ENCODE results near the gene CBX7. TPM values are rescaled to one million over a fixed set of nuclear protein-coding genes. Genes with fewer than 3 reads are reported as not detected.

Gene CBX7
- total and polyA plus RNA-seq, 2 donors (not counting 1 experiment from before 2014, with no cell fraction given): 2.8 to 14.7 TPM

DNA sequence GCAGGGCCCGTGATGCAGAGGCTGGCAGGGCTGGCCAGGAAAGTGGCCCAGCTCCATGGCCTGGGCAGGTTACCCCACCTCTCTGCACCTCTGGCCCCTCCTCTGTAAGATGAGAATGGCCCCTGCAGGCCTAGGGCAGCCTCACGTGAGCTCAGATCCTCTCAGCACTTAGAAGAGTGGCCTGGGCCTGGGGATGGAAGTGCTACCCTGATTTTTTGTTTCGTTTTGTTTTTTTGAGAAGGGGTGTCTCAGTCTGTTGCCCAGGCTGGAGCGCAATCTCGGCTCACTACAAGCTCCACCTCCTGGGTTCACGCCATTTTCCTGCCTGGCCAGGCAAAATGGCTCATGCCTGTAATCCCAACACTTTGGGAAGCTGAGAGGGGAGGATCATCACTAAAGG lies 54.5 kb downstream of the CBX7 start:
- no peak overlapping the region for H3K4me3 ChIP-seq (replicated peaks in 1 of 4; ENCODE audit: control extremely low read depth in 1 of 4, insufficient read depth in 1 of 4, low read depth in 3 of 4, low read length in 4 of 4)
- no peak for DNase-seq (ENCODE audit: low read depth in 2 of 2)
- H3K4me2 ChIP-seq (ENCODE audit: extremely low read depth, insufficient read depth, low read length): no peak overlapping the region
- H3K27me3 ChIP-seq (ENCODE audit: control insufficient read depth, insufficient read depth, low read length): peaks cover 3% of the 10 kb centered on the region
- no peaks in the 10 kb centered on the region for H3K79me2 ChIP-seq (ENCODE audit: control insufficient read depth, insufficient read depth, low read length)
- no peaks in the 10 kb centered on the region for H3K4me1 ChIP-seq (ENCODE audit: control insufficient read depth, extremely low read depth, insufficient read depth, low read length)
- H3K36me3 ChIP-seq (ENCODE audit: control insufficient read depth, insufficient read depth, low read length): no peaks in the 10 kb centered on the region
- TF ChIP-seq, protein P1, sequence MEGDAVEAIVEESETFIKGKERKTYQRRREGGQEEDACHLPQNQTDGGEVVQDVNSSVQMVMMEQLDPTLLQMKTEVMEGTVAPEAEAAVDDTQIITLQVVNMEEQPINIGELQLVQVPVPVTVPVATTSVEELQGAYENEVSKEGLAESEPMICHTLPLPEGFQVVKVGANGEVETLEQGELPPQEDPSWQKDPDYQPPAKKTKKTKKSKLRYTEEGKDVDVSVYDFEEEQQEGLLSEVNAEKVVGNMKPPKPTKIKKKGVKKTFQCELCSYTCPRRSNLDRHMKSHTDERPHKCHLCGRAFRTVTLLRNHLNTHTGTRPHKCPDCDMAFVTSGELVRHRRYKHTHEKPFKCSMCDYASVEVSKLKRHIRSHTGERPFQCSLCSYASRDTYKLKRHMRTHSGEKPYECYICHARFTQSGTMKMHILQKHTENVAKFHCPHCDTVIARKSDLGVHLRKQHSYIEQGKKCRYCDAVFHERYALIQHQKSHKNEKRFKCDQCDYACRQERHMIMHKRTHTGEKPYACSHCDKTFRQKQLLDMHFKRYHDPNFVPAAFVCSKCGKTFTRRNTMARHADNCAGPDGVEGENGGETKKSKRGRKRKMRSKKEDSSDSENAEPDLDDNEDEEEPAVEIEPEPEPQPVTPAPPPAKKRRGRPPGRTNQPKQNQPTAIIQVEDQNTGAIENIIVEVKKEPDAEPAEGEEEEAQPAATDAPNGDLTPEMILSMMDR (conservative IDR thresholded peaks at IDR 0.05 in 1 of 2, IDR thresholded peaks at IDR 0.05 in 1 of 2; ENCODE audit: low read depth in 1 of 2, low read length in 2 of 2): no peak
- TF ChIP-seq EZH2 (IDR thresholded peaks at IDR 0.05; ENCODE audit: low read length, missing control alignments): no peak
- H4K20me1 ChIP-seq (ENCODE audit: control insufficient read depth, extremely low read depth, insufficient read depth, low read length): no peaks in the 10 kb centered on the region
- H3K9ac ChIP-seq (ENCODE audit: insufficient read depth, low read length): no peak overlapping the region
- H3K9me3 ChIP-seq (ENCODE audit: control insufficient read depth, insufficient read depth, low read depth, low read length): no peaks in the 10 kb centered on the region
- H2AFZ ChIP-seq (ENCODE audit: low read length): no peak overlapping the region
- H3K27ac ChIP-seq (ENCODE audit: insufficient read depth, low read length): no peak overlapping the region

DNA sequence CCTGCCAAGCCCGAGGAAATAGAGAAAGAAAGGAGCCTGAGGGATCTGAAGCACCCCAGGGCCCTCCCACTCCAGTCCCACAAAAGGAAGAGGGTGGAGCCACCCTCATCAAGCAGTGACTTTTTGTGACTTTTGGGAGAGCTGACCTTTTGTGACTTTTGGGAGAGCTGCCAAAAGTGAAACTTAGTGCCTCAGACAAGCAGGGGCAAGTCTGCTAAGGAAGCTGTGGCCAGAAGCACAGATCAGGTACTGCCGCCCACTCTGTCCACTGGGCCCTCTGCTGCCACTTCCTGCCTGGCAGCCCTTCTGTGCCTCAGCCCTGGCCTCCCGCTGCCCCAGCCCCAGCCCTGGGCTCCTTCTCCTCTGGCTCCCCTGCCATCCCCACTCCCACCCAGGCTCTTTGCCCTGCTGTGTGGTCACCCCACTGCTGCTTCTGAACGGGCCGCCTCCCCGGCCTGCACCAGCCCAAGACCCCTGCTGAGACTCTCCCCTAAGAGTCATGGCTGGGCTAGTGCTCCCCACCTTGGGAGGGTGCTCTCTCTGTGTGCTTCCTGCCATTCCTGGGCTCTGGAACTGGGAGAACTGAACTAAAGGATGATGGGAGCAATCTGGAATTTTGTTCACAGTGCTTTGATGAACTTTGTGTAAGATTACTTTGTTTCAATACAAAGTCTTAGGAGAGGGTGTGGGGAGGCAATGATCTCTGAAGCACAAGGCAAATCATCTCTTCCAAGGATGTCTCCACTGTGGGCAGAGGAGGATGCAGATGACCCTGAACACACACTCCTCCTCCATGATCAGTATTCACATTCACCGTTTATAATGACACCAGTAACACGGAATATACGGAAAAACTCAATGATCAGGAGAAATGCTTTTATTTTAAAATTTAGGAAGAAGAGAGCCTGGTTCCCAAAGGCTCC lies 55.1 kb downstream of the CBX7 start, which contains the start of gene APOBEC3H:
Gene APOBEC3H, plus strand, starts transcription at position 147 of the 923 bp plus-strand sequence. CDS start 3,035 bp downstream, outside the sequence.
- H4K20me1 ChIP-seq (ENCODE audit: control insufficient read depth, extremely low read depth, insufficient read depth, low read length): no peaks in the 10 kb centered on the region
- no peaks in the 10 kb centered on the region for H3K9me3 ChIP-seq (ENCODE audit: control insufficient read depth, insufficient read depth, low read depth, low read length)
- DNase-seq (ENCODE audit: low read depth in 2 of 2): peak in 1 of 2 donors; percentile 8
- H2AFZ ChIP-seq (ENCODE audit: low read length): peak within 1 kb of the TSS; percentile 23
- H3K36me3 ChIP-seq (ENCODE audit: control insufficient read depth, insufficient read depth, low read length): no peaks in the 10 kb centered on the region
- H3K79me2 ChIP-seq (ENCODE audit: control insufficient read depth, insufficient read depth, low read length): no peaks in the 10 kb centered on the region
- TF ChIP-seq EZH2 (IDR thresholded peaks at IDR 0.05; ENCODE audit: low read length, missing control alignments): no peak
- TF ChIP-seq, protein P1 (conservative IDR thresholded peaks at IDR 0.05 in 1 of 2, IDR thresholded peaks at IDR 0.05 in 1 of 2; ENCODE audit: low read depth in 1 of 2, low read length in 2 of 2): no peak
- no peak within 1 kb of the TSS for H3K9ac ChIP-seq (ENCODE audit: insufficient read depth, low read length)
- H3K4me1 ChIP-seq (ENCODE audit: control insufficient read depth, extremely low read depth, insufficient read depth, low read length): no peaks in the 10 kb centered on the region
- no peak within 1 kb of the TSS for H3K4me2 ChIP-seq (ENCODE audit: extremely low read depth, insufficient read depth, low read length)
- peaks cover 3% of the 10 kb centered on the region for H3K27me3 ChIP-seq (ENCODE audit: control insufficient read depth, insufficient read depth, low read length)
- H3K27ac ChIP-seq (ENCODE audit: insufficient read depth, low read length): no peak within 1 kb of the TSS
- no peak within 1 kb of the TSS for H3K4me3 ChIP-seq (replicated peaks in 1 of 4; ENCODE audit: control extremely low read depth in 1 of 4, insufficient read depth in 1 of 4, low read depth in 3 of 4, low read length in 4 of 4)

DNA sequence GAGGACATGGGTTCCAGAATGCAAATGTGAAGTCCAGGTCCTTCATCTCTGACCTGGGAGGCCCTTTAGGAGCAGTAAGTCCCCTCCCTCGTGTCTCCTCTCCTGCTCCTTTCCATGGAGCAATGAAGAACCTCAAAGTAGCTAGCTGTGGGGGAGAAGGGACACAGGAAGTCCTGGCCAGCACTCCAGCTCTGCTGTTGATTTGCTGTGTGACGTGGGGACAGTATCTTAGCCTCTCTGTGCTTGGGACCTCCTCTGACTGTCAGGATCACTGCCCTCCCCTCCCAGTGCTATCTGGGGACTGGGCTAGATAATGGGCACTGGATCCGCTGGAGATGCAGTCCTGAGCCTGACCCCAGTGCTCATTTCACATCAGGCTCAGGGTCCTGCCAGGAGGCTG lies 56.5 kb downstream of the CBX7 start:
- H3K27me3 ChIP-seq (ENCODE audit: control insufficient read depth, insufficient read depth, low read length): peaks cover 4% of the 10 kb centered on the region
- no peaks in the 10 kb centered on the region for H4K20me1 ChIP-seq (ENCODE audit: control insufficient read depth, extremely low read depth, insufficient read depth, low read length)
- no peaks in the 10 kb centered on the region for H3K79me2 ChIP-seq (ENCODE audit: control insufficient read depth, insufficient read depth, low read length)
- no peaks in the 10 kb centered on the region for H3K9me3 ChIP-seq (ENCODE audit: control insufficient read depth, insufficient read depth, low read depth, low read length)
- H3K36me3 ChIP-seq (ENCODE audit: control insufficient read depth, insufficient read depth, low read length): no peaks in the 10 kb centered on the region
- H3K27ac ChIP-seq (ENCODE audit: insufficient read depth, low read length): no peak overlapping the region
- H2AFZ ChIP-seq (ENCODE audit: low read length): no peak overlapping the region
- no peak for DNase-seq (ENCODE audit: low read depth in 2 of 2)
- H3K4me1 ChIP-seq (ENCODE audit: control insufficient read depth, extremely low read depth, insufficient read depth, low read length): no peaks in the 10 kb centered on the region
- TF ChIP-seq EZH2 (IDR thresholded peaks at IDR 0.05; ENCODE audit: low read length, missing control alignments): no peak
- no peak overlapping the region for H3K4me2 ChIP-seq (ENCODE audit: extremely low read depth, insufficient read depth, low read length)
- no peak overlapping the region for H3K9ac ChIP-seq (ENCODE audit: insufficient read depth, low read length)
- no peak overlapping the region for H3K4me3 ChIP-seq (replicated peaks in 1 of 4; ENCODE audit: control extremely low read depth in 1 of 4, insufficient read depth in 1 of 4, low read depth in 3 of 4, low read length in 4 of 4)
